GM20000 (cell line): ENCODE results near the gene CDC42EP3.

Experiments used
- DNase-seq: peaks from one replicate; pipeline ENCODE4 v3.0.0; 2012; ENCODE audit warnings: low spot score
- CTCF ChIP-seq: IDR thresholded peaks from 2 replicates; pipeline ENCODE4 v1.5.1; 2012; ENCODE audit warnings: mild to moderate bottlenecking, control low read depth; ENCODE audit errors: extremely low read depth, missing control alignments

CDC42EP3 gene

GRCh38 chr2:37643730-37644078 lies 27.7 kb downstream of the CDC42EP3 start:
- DNase-seq = no peak
- no peak for TF ChIP-seq CTCF

GRCh38 chr2:37642907-37643729 lies 28.3 kb downstream of the CDC42EP3 start:
- TF ChIP-seq CTCF = no peak
- DNase-seq = no peak

GRCh38 chr2:37641582-37642171 lies 29.8 kb downstream of the CDC42EP3 start:
- no peak for DNase-seq
- no peak for TF ChIP-seq CTCF

GRCh38 chr2:37639631-37640030 lies 31.8 kb downstream of the CDC42EP3 start:
- no peak for DNase-seq
- TF ChIP-seq CTCF = no peak

- no peak for TF ChIP-seq CTCF
- DNase-seq = no peak
Measured at GRCh38 chr2:37638973-37639372, 32.5 kb downstream of the CDC42EP3 start.

GRCh38 chr2:37637985-37638384 lies 33.5 kb downstream of the CDC42EP3 start:
- TF ChIP-seq CTCF = no peak
- DNase-seq = no peak

GRCh38 chr2:37637190-37637860 lies 34.1 kb downstream of the CDC42EP3 start:
- no peak for TF ChIP-seq CTCF
- no peak for DNase-seq
